Right renal cortex interstitium (tissue), 3 donors: ENCODE results near the gene PUM1. TPM values are rescaled to one million over a fixed set of nuclear protein-coding genes. Genes with fewer than 3 reads are reported as not detected.

Source experiments
- DNase-seq, 3 donors: peaks; one replicate each; pipeline ENCODE4 v3.0.0-alpha.2; 2013; ENCODE audit warnings: low read depth in 3 of 3, low spot score in 2 of 3
- polyA plus RNA-seq, 3 donors: library from polyadenylated mRNA; unstranded; fragments of 120-200 nt; gene quantifications; one replicate each; pipeline ENCODE4 v1.2.1, GENCODE V29; 2013; ENCODE audit not compliant: insufficient read length in 3 of 3

PUM1 gene
- polyA plus RNA-seq, 3 donors = 132 to 140 (median 137) TPM

GRCh38 chr1:31031330-31032143, 34.0 kb downstream of the PUM1 start:
- no peak for DNase-seq

DNA sequence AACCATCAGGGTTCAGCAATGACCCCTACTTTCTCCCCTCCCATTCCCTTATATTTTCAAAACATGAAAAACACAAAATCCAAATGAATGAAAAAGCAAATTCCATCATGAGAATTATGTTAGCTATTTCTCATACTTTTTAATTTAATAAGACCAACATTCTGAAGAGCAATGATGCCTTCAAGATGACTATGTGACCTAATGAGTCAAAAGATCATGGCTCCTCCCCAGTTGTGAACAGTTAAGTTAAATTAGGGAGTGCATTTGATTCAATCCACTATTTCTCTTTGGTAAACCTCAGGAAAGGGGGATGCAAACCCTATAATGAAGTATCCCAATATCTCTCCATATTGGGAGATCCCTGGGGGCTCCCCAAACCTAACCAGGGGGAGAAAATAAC, 36.5 kb downstream of the PUM1 start:
- no peak for DNase-seq

DNA sequence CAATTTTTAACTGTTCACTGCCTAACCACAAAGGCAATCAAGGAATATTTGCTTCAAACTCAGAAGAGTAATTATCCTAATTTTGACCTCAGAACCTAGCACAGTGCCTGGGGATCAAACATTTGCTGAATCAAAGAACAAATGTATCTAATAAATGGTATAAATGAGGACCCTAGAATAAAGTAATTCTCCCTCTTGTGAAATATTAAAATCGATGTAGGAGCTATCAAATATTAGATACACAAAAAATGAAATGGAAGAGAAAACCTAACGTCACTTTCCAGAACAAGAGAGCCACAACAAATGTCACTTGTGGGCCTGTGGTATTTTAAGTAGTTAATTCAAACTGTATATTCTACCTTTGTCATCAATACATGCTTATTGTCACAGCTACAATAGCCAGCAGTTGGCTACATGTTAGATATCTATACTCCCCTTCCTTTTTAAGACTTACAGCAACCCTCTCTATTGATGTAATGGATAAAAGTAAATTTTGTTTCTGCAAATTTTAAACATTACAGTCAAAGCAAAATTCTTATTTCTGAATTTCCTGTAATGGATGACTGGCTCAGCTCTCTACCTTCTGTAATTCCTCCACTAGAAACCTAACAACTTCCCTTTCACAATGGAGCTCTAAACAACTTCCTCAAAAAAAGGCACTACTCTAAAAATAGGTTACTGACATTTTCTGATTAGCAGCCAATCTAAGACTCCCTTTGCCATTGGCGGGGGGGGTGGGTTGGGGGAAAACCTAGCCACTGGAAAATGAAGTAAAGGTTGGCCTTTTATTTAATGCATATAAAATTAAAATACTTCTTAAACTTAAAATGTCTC, 37.6 kb downstream of the PUM1 start:
- no peak for DNase-seq

GRCh38 chr1:31022259-31022658, 43.3 kb downstream of the PUM1 start:
- DNase-seq = no peak

DNA sequence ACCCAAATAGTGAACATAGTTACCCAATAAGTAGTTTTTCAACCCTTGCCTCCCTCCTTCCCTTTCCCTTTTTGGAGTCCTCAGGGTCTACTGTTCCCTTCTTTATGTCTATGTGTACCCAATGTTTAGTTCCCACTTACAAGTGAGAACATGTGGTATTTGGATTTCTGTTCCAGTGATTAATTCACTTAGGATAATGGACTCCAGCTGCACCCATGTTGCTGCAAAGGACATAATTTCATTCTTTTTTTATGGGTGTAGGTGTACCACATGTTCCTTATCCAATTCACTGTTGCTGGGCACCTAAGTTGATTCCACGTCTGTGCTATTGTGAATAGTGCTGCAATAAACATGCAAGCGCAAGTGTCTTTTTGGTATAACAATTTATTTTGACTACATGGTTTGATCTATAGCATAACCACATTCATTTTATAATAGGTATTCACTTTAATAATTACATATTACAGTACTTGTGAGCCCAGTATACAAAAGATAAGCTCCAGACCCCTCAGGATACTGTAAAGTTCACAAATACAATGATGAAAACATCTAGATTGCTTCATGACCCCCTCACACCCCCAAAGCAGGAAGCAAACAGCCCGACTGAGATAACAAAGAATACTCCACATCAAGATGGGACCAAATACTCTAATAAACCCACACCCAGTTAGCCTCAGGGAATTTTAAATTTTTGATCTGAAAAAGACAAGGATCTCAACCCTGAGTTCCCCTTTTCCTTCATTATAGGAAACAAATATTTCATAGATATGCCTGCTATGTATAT, 45.3 kb downstream of the PUM1 start:
- DNase-seq = no peak

DNA sequence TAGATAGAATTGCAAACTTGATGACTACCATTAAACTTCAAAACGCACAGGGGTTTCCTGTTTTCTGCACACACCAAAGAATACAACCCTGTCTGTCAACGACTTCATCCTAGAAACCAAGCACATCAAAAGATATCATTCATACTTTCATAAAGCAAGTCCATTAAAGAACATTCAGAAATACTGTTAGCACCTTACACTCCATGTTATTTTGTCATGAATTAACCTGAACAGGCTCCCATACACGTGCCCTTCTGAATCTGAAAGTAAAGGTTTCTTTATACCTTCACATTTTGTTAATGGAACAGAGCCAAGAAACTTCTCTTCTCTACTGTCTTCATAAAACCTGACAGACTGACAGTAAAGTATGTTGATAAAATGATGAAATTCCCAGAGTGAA, 46.1 kb downstream of the PUM1 start:
- no peak for DNase-seq

DNA sequence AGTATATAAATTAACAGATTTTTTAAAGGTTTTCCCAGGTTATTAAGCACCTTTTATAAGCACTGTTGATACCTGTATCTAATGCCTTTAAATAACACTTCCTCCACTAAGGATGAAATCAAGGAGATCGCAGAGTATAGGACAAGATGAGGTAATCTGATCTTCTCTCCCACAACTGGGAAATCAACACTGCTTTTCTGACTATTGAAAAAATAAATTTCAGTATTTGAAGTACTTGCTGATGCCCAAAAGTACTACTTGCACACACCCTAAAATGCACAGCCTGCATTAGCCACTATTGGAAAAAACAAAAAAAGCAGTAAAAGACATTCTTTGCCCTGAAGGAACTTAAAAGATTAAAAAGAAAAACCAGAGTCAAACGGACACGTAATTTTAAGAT, 48.6 kb downstream of the PUM1 start:
- DNase-seq = no peak

GRCh38 chr1:31013187-31013864, 52.2 kb downstream of the PUM1 start:
- DNase-seq = no peak

DNA sequence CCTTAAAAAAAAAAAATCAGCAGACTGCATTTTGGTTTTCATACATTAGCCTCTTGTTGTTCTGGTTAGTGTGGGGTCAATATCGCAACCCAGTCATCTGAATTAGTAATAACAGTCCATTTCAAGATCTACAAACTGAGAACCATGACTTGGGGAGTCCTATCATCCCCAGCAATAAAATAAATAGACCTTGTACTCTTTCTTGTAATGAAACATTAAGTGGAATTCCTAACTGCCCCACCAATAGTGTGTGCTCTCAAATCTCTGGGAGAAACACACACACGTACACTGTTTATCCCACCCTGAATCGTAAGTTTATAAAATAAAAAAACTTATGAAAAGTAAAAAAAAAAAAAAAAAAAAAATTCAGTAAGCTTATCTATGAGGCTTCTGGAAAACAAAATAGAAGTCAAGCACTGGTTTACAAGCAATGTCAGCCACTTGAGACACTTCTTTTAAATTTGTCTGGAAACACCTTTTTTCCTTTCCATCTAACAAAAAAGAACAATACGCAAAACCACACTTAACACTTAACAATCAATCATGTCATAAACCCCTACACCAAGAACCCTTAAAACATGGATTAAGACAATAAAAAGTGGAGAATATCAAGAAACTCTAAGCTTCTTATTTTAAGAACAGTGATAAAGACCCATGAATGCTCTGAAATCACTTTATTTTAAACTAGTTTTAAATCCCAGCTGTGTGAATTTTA, 53.1 kb downstream of the PUM1 start:
- no peak for DNase-seq

DNA sequence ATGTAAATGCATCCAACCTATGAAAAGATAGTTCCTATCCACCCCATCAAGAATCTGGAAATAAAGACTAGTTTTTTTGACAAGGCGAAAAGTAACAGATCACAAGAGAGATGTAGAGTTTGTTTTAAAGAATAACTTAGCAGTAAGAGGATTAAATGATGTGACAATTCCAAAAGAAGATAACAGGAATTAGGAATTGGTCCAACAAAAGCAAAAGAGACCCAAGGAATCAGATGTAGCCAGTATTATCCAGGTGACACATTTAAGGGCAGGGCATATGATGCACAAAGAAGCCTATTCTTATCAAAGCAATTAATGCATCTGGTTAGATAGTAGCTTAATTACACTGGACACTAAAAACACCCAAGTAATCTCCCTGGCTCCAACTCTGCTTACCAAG, 53.8 kb downstream of the PUM1 start:
- DNase-seq = no peak

GRCh38 chr1:31010086-31010989, 55.2 kb downstream of the PUM1 start:
- DNase-seq = no peak

- DNase-seq = peak in 2 of 3 donors; percentile 13 to 43
These were observed 58.0 kb downstream of the PUM1 start for GRCh38 chr1:31007462-31007991.

- DNase-seq = no peak
These were observed 58.8 kb downstream of the PUM1 start for GRCh38 chr1:31006747-31007146.

DNA sequence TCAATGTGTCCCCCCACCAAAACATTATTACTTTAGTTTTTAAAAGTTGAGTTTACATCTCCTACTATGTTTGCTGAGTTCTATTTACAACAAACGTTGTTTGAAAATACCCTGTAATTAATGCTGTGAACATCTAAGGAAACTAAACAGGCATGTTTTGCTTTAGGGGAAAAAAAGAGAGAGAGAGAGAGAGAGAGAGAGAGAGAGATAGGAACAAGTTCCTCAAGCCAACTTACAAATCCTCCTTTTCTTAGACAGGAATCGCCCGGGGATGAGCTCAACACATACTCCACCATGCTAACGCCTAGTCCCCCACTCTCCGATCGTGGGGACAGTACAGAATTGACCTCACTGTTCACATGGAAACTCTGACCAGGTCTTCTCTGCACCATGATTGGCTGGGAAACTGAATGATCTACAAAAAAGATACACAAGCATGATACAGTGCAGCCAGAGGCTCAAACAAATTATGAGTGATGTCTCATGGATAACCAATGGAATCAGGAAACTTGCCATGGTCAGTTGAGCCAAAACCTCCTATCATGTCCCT, 59.8 kb downstream of the PUM1 start:
- DNase-seq = no peak

GRCh38 chr1:31005198-31005597, 60.3 kb downstream of the PUM1 start:
- DNase-seq = no peak

- DNase-seq = no peak
These were observed 61.3 kb downstream of the PUM1 start for GRCh38 chr1:31004231-31004621.

DNA sequence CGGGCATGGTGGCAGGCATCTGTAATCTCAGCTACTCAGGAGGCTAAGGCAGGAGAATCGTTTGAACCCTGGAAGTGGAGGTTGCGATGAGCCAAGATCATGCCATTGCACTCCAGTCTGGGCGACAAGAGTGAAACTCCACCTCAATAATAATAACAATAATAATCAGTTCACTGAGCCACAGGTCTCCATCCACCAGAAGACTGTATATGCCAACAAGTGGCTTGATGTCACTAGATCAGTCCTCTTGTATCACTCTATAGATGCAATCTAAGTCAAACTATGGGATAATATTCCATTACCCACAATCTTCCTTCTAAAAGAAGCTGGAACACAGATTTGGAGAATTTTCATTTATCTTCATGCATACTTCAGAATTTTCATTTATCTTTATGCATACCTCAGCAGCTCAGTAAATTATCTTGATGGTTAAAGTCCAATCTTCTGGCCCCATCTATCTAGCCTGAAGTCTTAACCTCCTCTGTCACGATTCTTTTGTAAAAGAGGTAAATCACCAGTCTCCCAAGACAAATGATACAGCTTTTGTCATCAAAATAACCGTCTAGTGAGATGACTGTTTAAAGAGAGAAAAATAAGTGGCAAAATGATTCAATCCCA, 61.8 kb downstream of the PUM1 start:
- no peak for DNase-seq

DNA sequence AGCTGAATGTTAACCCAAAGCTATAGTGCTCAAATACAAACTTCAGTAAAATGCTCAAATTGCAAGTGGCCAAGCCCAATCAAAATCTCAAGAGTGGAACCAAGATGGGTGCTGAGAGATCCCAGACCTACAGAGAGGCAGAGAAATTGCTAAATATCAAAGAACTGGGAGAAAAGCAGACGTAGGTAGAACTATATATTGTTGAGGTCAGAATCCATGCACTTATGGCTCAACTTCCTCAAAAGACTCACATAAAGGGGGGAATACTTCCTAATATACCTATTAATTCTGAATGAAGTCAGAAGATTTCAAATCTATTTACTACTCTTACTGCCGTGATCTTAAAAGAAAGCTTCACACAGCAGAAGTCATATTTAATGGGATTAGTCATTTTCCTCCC, 65.2 kb downstream of the PUM1 start:
- DNase-seq = no peak
